Ramos (cell line): ENCODE results near the gene CCDC71L.

Source experiments
- in situ Hi-C: fragments of 300-500 bp; cut with MboI; formaldehyde crosslinking; loops from one replicate; pipeline ENCODE4 v1.14.3; 2022; ENCODE audit warnings: low sequenced_read_pairs; ENCODE audit not compliant: unreplicated experiment

CCDC71L gene

GRCh38 chr7:106630648-106631047 lies 30.3 kb downstream of the CCDC71L start:
- in situ Hi-C loops, result no loop called here

GRCh38 chr7:106629516-106629915 lies 31.4 kb downstream of the CCDC71L start:
- in situ Hi-C loops, result no loop called here

GRCh38 chr7:106626376-106627164 lies 34.4 kb downstream of the CCDC71L start:
- in situ Hi-C loops, result no loop called here

GRCh38 chr7:106625678-106626301 lies 35.2 kb downstream of the CCDC71L start:
- in situ Hi-C loops, result no loop called here

GRCh38 chr7:106623853-106624252 lies 37.1 kb downstream of the CCDC71L start:
- in situ Hi-C loops, result no loop called here

- in situ Hi-C loops, result no loop called here
Measured at GRCh38 chr7:106623315-106623660, 37.7 kb downstream of the CCDC71L start.

- in situ Hi-C loops, result no loop called here
Measured at GRCh38 chr7:106622654-106623314, 38.2 kb downstream of the CCDC71L start.

- in situ Hi-C loops, result no loop called here
Measured at GRCh38 chr7:106621393-106622132, 39.4 kb downstream of the CCDC71L start.

- in situ Hi-C loops, result no loop called here
Measured at GRCh38 chr7:106620676-106621075, 40.3 kb downstream of the CCDC71L start.

GRCh38 chr7:106620034-106620433 lies 40.9 kb downstream of the CCDC71L start:
- in situ Hi-C loops, result no loop called here

- in situ Hi-C loops, result no loop called here
Measured at GRCh38 chr7:106619213-106619612, 41.7 kb downstream of the CCDC71L start.

GRCh38 chr7:106618480-106618879 lies 42.5 kb downstream of the CCDC71L start:
- in situ Hi-C loops, result no loop called here

- in situ Hi-C loops, result no loop called here
Measured at GRCh38 chr7:106617860-106618259, 43.1 kb downstream of the CCDC71L start.

GRCh38 chr7:106616708-106617051 lies 44.3 kb downstream of the CCDC71L start:
- in situ Hi-C loops, result no loop called here

GRCh38 chr7:106615808-106616707 lies 44.9 kb downstream of the CCDC71L start:
- in situ Hi-C loops, result no loop called here

- in situ Hi-C loops, result no loop called here
Measured at GRCh38 chr7:106614751-106615150, 46.2 kb downstream of the CCDC71L start.

GRCh38 chr7:106613848-106614560 lies 47.0 kb downstream of the CCDC71L start:
- in situ Hi-C loops, result no loop called here

- in situ Hi-C loops, result no loop called here
Measured at GRCh38 chr7:106613279-106613678, 47.7 kb downstream of the CCDC71L start.

- in situ Hi-C loops, result no loop called here
Measured at GRCh38 chr7:106612432-106612831, 48.5 kb downstream of the CCDC71L start.
